K562 (cell line): ENCODE measurements around the gene CHURC1. TPM values are rescaled to one million over a fixed set of nuclear protein-coding genes. Genes with fewer than 3 reads are reported as not detected.

Experiments used
- ATAC-seq: fragments of 200-7000 bp; cut with Tn5 transposase; 3 replicates; pipeline ENCODE4 v1.9.1; 2020; ENCODE audit warnings: moderate library complexity
- BruUV-seq: library from RNA; stranded (reverse); fragments of 400-500 nt; replicated peaks from 2 replicates; lab custom pipeline; 2021; lab: Mats Ljungman, UMichigan
- CTCF ChIA-PET: fragments of 300-600 bp; formaldehyde crosslinking; extraction: SDS; loops from one replicate; lab custom pipeline; 2021; ENCODE audit warnings: low intra/inter-chr PET ratio; lab: Yijun Ruan, JAX
- POLR2A ChIA-PET: fragments of 300-600, 350-650 bp; sonication (Branson Sonifier 250); formaldehyde crosslinking; extraction: SDS; loops from one replicate; lab custom pipeline; 2021; ENCODE audit warnings: antibody characterized with exemption, inconsistent platforms; lab: Yijun Ruan, JAX
- DNase-seq, 4 experiments: peaks; one replicate each; pipeline versions ENCODE4 v3.0.0 to v3.0.0-alpha.2; 2011 to 2018; ENCODE audit warnings: low spot score in 3 of 4, mixed read lengths in 3 of 4; ENCODE audit errors: extremely low read depth in 1 of 4
- FAIRE-seq: peaks from 2 replicates; lab custom pipeline; 2011; peaks lifted over from hg19 to GRCh38; lab: Jason Lieb, UNC
- H2AFZ ChIP-seq: 2 replicates; pipeline ENCODE4 v1.6.0; 2011; ENCODE audit warnings: low read depth, low read length, control low read depth, inconsistent platforms
- H3K27ac ChIP-seq: fragments of 200-600 bp; 3 replicates; pipeline ENCODE4 v1.8.0; 2011; ENCODE audit warnings: low read depth, mild to moderate bottlenecking, control low read depth, inconsistent platforms, low read length, moderate library complexity, mixed read lengths; ENCODE audit errors: extremely low read depth
- H3K27me3 ChIP-seq, 2 experiments: fragments of 300-600 bp in 1 of 2; 2 replicates in 1 of 2; 3 replicates in 1 of 2; pipeline versions ENCODE4 v1.6.0 to v1.8.0; 2011; ENCODE audit warnings: inconsistent platforms in 2 of 2, low read length in 2 of 2, mild to moderate bottlenecking in 1 of 2, mixed read lengths in 1 of 2, moderate library complexity in 1 of 2; ENCODE audit not compliant: control insufficient read depth in 2 of 2, insufficient read depth in 2 of 2
- H3K36me3 ChIP-seq: fragments of 300-600 bp; 3 replicates; pipeline ENCODE4 v1.8.0; 2011; ENCODE audit warnings: mild to moderate bottlenecking, low read length, inconsistent platforms; ENCODE audit not compliant: control insufficient read depth, insufficient read depth
- H3K4me1 ChIP-seq, 2 experiments: fragments of 200-600 bp in 1 of 2; replicated peaks in 1 of 2; 2 replicates in 1 of 2; 3 replicates in 1 of 2; pipeline versions ENCODE4 v1.5.1 to v1.8.0; 2011; ENCODE audit warnings: inconsistent platforms in 2 of 2, low read length in 2 of 2, mild to moderate bottlenecking in 1 of 2, mixed read lengths in 1 of 2, moderate library complexity in 1 of 2; ENCODE audit not compliant: control insufficient read depth in 2 of 2, insufficient read depth in 2 of 2
- H3K4me2 ChIP-seq: 2 replicates; pipeline ENCODE4 v1.6.1; 2011; ENCODE audit warnings: low read length, control low read depth, inconsistent platforms, mixed read lengths; ENCODE audit not compliant: insufficient read depth
- H3K4me3 ChIP-seq: fragments of 200-600 bp; sonication (generic), shearing (Covaris generic); 2 replicates; pipeline ENCODE4 v1.5.1; 2016; ENCODE audit warnings: control low read depth, inconsistent platforms
- H3K79me2 ChIP-seq: fragments of 200-600 bp; 3 replicates; pipeline ENCODE4 v1.8.0; 2011; ENCODE audit warnings: low read length, inconsistent platforms; ENCODE audit not compliant: control insufficient read depth, insufficient read depth
- H3K9ac ChIP-seq, 2 experiments: 2 replicates each; pipeline versions ENCODE4 v1.6.0 to v1.6.1; 2011; ENCODE audit warnings: low read depth in 2 of 2, low read length in 2 of 2, control low read depth in 1 of 2, inconsistent platforms in 1 of 2, mild to moderate bottlenecking in 1 of 2, mixed read lengths in 1 of 2; ENCODE audit not compliant: insufficient read depth in 1 of 2
- H3K9me1 ChIP-seq: one replicate; pipeline ENCODE4 v1.6.0; 2011; ENCODE audit warnings: inconsistent platforms, mild to moderate bottlenecking, low read length, moderate library complexity; ENCODE audit not compliant: control insufficient read depth, insufficient read depth
- H3K9me3 ChIP-seq: replicated peaks from 2 replicates; pipeline ENCODE4 v1.5.1; 2011; ENCODE audit warnings: low read depth, low read length, inconsistent platforms; ENCODE audit not compliant: control insufficient read depth, insufficient read depth
- H4K20me1 ChIP-seq: replicated peaks from 2 replicates; pipeline ENCODE4 v1.6.1; 2011; ENCODE audit warnings: low read length, inconsistent platforms, mixed read lengths; ENCODE audit not compliant: control insufficient read depth, insufficient read depth
- C11orf30 ChIP-seq: fragments of 450-650 bp; IDR thresholded peaks from 2 replicates; pipeline ENCODE4 v1.6.1; 2016; ENCODE audit warnings: low read depth, mild to moderate bottlenecking
- ELF4 ChIP-seq: fragments of 450-650 bp; formaldehyde crosslinking; IDR thresholded peaks from 2 replicates; pipeline ENCODE4 v1.4.0; 2022; ENCODE audit warnings: missing genetic modification characterization
- HMG20B ChIP-seq: fragments of 250-450 bp; sonication (Bioruptor Pico); IDR thresholded peaks from 2 replicates; pipeline ENCODE4 v1.5.0; 2021; ENCODE audit warnings: mild to moderate bottlenecking
- PPARD ChIP-seq: fragments of 250-450 bp; sonication (Bioruptor Pico); IDR thresholded peaks from 2 replicates; pipeline ENCODE4 v1.8.0; 2022; ENCODE audit warnings: inconsistent platforms, mild to moderate bottlenecking, moderate library complexity
- RERE ChIP-seq: sonication (generic); formaldehyde crosslinking; IDR thresholded peaks from 2 replicates; pipeline ENCODE4 v1.8.0; 2023; ENCODE audit warnings: missing genetic modification reagents, mild to moderate bottlenecking, borderline replicate concordance
- THRB ChIP-seq: fragments of 450-650 bp; formaldehyde crosslinking; conservative IDR thresholded peaks from 2 replicates; pipeline ENCODE4 v1.4.0; 2022; ENCODE audit warnings: mild to moderate bottlenecking, missing genetic modification characterization
- YBX1 ChIP-seq: fragments of 450-650 bp; IDR thresholded peaks from 2 replicates; pipeline ENCODE4 v1.7.1; 2016; ENCODE audit warnings: mild to moderate bottlenecking
- ZC3H11A ChIP-seq: IDR thresholded peaks from 2 replicates; pipeline ENCODE4 v1.6.1; 2012; ENCODE audit warnings: low read depth, low read length, improper control_type of control experiment
- ZNF174 ChIP-seq: fragments of 250-450 bp; sonication (Bioruptor Pico); IDR thresholded peaks from 2 replicates; pipeline ENCODE4 v1.4.0; 2020; ENCODE audit warnings: mild to moderate bottlenecking
- ZNF175 ChIP-seq: fragments of 200-800 bp; sonication (Bioruptor generic); IDR thresholded peaks from 2 replicates; pipeline ENCODE4 v1.6.1; 2016; ENCODE audit warnings: low read depth, mild to moderate bottlenecking, missing genetic modification characterization, missing compliant biosample characterization
- ZNF316 ChIP-seq: fragments of 450-650 bp; IDR thresholded peaks from 2 replicates; pipeline ENCODE4 v1.6.1; 2016
- ZNF445 ChIP-seq: fragments of 250-450 bp; sonication (Bioruptor Pico); IDR thresholded peaks from 2 replicates; pipeline ENCODE4 v1.4.0; 2020; ENCODE audit warnings: low read depth, mild to moderate bottlenecking, moderate library complexity
- in situ Hi-C: fragments of 300-500 bp; cut with MboI; formaldehyde crosslinking; loops from 4 replicates; pipeline ENCODE4 v1.15.0; 2018; ENCODE audit warnings: inconsistent platforms, mixed read lengths
- intact Hi-C: fragments of 100-400 bp; cut with micrococcal nuclease; formaldehyde crosslinking; loops from 2 replicates; pipeline ENCODE4 v1.14.2; 2022
- polyA plus RNA-seq, 8 experiments: library from polyadenylated mRNA; depleted of rRNA in 4 of 8; stranded (reverse) in 5 of 8; unstranded in 3 of 8; fragments of >200 nt; fragmentation: Nextera tagmentation in 2 of 8; fragmentation: Illumina TruSeq in 1 of 8; extraction: Ambion mirVana in 2 of 8; extraction: Trizol in 1 of 8; gene quantifications; 2 replicates each; pipeline versions ENCODE4 v1.2.1 to v1.2.3, GENCODE V29; 2011 to 2014; ENCODE audit warnings: inconsistent platforms in 1 of 8, missing spikeins in 1 of 8
- total RNA-seq, 7 experiments: library from RNA; depleted of rRNA in 6 of 7; stranded (reverse); fragments of >200 nt in 6 of 7; fragmentation: Illumina TruSeq in 2 of 7; extraction: Trizol in 2 of 7; gene quantifications; 2 replicates each; pipeline versions ENCODE4 v1.2.1 to v1.2.3, GENCODE V29; 2011 to 2021; ENCODE audit warnings: low replicate concordance in 1 of 7

CHURC1 gene
- total and polyA plus RNA-seq, 9 of the 15 experiments (the other 6 are each of a cell fraction or from before 2014, with no cell fraction given) = 27.3 to 239 (median 45.6) TPM

- Histone ChIP-seq H3K27ac (no peak overlapping the region), H2AFZ (no peak overlapping the region), H3K79me2 (peaks cover 31% of the 10 kb centered on the region), H3K9me1 (no peaks in the 10 kb centered on the region), H3K4me1 (peaks cover 0 to 3% of the 10 kb centered on the region in 2 experiments; a peak in 2 of 5 replicates), H3K36me3 (peaks cover 15% of the 10 kb centered on the region; the same call in 2 of the 3 replicates), H3K4me2 (no peak overlapping the region), H3K27me3 (no peaks in the 10 kb centered on the region), H3K4me3 (no peak overlapping the region), H4K20me1 (no peaks in the 10 kb centered on the region), H3K9me3 (no peaks in the 10 kb centered on the region; the same call in 1 of the 2 replicates), H3K9ac (no peak overlapping the region)
- DNase-seq (no peak), FAIRE-seq (no peak), ATAC-seq (no peak)
- no TSS peak for BruUV-seq
- ChIA-PET POLR2A (no interaction called here), CTCF (no interaction called here)
- in situ Hi-C loops (no loop called here), intact Hi-C loops (no loop called here)
- TF ChIP-seq HMG20B (CRISPR knock-in tag) = no peak
- TF ChIP-seq C11orf30 = peak; percentile 38; the same call in 1 of the 2 replicates
- TF ChIP-seq ZC3H11A = no peak
- no peak for TF ChIP-seq YBX1
- TF ChIP-seq ZNF445 (CRISPR knock-in tag) = no peak
- TF ChIP-seq THRB = no peak
- no peak for TF ChIP-seq ZNF174 (CRISPR knock-in tag)
- peak; percentile 68 for TF ChIP-seq ZNF316
- no peak for TF ChIP-seq PPARD
- no peak for TF ChIP-seq ZNF175
- no peak for TF ChIP-seq ELF4 (CRISPR knock-in tag)
- no peak for TF ChIP-seq RERE (CRISPR knock-in tag)
Measured at GRCh38 chr14:64919215-64919614, 5.0 kb downstream of the CHURC1 start.
